GM19351 (cell line): Measurements from ENCODE around the gene LUZP2.

Experiments
- ATAC-seq: cut with Tn5 transposase; IDR thresholded peaks from one replicate; pipeline ENCODE4 v1.9.1; 2021; ENCODE audit warnings: mild to moderate bottlenecking, moderate library complexity; ENCODE audit not compliant: unreplicated experiment

LUZP2 gene

DNA sequence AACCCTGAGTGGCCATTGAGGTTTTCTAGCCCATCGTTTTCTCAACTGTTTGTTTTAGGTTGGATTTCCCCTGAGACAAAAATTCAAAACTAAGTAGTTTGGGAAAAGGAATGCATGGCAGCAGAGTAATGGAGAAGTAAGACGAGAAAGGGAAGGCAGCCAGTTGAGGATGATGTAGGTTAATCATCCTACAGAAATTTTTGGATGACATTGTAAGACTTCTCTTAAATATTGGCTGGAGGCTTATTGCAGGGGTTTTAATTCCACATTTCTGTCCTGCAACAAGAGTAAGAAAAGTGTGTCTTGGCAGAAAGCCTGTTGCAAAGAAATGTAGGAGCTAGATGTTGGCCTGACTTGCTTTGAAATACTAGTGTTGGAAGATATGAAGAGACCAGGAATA, 308.8 kb downstream of the LUZP2 start:
- ATAC-seq = no peak

DNA sequence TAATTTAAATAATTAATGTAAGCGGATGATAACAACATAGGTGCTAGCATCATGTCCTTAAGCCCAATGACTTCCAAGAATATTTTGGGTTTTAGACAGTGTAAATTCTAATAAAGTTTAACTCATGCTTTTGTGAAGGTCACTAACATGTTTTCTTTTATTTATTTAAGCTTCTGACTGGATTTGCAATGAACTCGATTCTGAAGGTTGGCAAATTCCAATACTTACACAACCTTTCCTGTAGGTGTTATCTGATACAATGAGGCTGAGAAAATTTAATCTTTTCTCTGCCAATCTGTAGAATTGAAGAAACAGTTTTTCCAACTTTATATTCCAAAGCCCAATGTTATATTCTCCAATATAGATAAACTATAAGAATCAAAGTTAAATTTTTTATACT, 311.3 kb downstream of the LUZP2 start:
- no peak for ATAC-seq

DNA sequence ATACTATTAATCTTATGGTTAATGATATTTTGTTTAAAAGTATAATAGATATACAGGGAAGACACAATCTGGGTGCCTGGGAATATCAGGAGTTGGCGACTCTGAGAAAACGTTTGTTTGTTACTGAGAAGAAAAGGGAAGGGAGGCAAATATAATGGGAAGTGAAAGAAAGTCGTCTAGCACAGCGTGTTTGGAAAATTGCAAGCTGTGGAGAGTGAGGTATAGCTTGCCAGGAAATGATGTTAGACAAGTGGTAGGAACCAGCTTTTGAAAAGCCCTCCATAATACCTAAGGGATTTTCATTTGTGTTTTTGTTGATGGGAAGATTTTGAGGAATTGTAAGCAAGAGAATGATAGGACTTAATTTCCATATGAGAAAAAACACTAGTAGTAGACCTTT, 322.2 kb downstream of the LUZP2 start:
- no peak for ATAC-seq

DNA sequence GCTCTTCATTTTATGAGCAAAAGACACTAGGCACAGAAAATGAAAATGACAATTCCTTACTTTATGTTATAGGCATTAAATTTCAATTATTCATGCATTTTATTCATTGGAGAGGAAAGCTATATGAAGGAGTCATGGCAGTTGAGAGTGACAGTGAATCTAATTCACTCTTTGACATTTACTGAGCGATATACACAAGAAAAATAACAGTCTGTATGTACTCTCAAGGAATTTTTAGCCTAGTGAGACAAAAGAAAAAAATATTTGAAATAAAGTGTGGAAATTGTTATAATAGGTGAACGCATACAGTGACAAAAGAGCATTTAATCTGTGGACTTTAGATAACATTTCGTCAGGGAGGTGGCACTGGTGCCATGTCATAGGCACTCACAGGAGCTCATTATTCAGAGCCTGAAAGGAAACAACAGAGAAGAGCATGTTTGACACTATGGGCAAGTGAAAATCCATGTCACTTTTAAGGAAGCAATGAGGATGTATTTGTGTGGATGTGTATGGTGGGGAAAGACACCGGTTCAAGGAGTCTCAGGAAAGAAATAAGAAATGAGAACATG, 323.1 kb downstream of the LUZP2 start:
- ATAC-seq = no peak

DNA sequence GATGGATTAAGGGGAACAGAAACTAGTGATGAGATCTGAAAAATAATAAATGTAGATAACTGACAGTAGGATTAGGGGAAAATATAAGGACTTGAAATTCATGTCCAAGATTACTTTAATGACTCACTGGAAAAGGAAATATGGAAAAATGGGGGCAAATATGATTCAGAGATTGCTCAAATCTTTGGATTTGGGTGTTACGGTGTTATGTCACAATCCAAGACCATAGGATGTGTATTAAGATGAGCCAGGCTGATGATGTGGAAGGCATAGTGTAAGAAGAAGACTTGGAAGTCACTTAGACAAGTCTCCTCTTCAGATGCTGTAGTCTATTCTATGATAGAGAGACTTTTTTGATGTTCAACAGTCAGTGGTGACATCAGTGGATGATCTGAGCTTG, 323.7 kb downstream of the LUZP2 start:
- no peak for ATAC-seq

DNA sequence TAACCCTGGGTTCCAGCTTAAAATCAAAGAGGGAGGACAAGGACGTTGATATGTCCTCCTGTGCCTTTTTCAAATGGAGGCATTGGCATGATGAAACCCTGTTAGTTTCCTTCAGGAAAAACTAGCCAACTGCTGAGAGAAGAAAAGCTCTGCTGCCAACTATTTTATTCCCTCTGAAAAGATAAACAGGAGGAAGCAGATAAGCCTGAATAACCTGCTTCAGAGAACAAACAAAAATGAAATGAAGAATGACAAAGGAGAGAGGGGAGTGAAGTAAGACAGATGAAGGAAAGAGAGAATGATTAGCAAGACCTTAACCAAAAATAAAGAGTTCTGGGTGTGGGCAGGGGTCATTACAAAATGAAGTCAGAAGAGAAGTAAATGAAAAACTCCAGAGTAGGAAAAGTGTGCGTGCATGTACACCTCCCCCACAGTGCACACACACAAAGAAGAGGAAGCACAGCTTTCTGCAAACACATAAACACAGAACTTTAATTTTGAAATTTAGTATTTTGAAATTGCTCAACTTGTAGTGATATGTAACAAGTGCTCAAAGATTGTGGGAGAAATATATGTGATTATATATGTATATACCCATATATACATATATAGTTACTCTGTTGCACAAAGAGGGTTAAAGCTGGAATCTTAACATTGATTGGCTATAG, 332.2 kb downstream of the LUZP2 start:
- no peak for ATAC-seq

DNA sequence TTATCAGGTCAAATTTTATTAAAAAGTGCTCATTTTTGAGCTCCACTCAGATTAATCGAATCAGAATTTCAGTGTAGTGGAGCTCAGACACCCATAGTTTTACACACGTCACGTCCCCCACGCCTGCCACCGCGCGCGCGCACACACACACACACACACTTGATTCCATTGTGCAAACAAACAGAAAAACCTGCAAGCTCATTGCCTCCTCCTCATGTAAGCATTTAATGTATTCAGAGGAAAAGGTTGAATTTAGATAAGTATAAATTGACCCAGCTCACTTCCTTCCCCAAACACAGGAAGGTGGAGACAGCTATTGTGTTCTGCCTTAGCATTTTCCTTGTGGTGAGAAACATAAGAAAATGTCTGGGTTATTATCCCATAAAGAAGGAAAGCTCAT, 336.7 kb downstream of the LUZP2 start:
- ATAC-seq = no peak

GRCh38 chr11:24837112-24837511, 340.3 kb downstream of the LUZP2 start:
- ATAC-seq = no peak

- ATAC-seq = no peak
Observed at GRCh38 chr11:24842308-24842707, 345.5 kb downstream of the LUZP2 start.

- ATAC-seq = no peak
Observed at GRCh38 chr11:24844406-24844805, 347.6 kb downstream of the LUZP2 start.

DNA sequence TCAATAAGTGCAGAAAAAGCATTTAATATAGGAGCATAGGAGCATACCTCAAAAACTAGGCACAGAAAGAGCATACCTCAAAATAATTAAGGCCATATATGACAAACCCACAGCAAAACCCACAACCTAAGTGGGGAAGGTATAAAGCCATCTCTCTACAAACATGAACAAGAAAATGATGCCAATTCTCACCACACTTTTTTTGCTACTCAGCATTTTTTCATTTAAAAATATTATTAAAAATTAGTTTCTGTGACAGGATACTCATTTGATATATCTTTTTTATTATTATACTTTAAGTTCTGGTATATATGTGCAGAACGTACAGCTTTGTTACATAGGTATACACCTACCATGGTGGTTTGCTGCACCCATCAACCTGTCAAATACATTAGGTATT, 352.0 kb downstream of the LUZP2 start:
- ATAC-seq = no peak

GRCh38 chr11:24855951-24856350, 359.1 kb downstream of the LUZP2 start:
- no peak for ATAC-seq

DNA sequence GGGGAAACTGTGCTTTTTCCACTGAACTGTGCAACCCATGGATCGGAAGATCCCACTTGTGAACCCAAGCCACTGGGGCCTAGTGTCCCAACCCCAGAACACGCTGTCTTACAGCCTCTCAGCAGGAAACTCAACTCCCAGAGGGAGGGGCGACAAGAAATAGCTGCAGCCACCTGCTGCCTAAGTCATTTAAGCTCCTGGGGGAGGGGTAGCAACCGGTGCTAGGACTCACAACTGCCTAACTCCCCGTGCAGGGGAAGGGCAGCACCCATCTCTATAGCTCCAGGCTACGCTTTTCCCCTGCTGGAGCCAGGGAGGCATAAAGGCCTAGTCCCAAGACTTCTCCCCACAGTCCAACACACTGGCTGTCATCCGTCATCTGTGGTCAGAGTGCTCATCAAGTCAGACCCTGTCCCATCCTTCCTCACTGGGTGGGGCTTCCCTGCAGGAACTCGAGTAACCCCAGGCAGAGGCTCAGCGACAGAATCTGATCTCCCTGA, 363.0 kb downstream of the LUZP2 start:
- no peak for ATAC-seq

DNA sequence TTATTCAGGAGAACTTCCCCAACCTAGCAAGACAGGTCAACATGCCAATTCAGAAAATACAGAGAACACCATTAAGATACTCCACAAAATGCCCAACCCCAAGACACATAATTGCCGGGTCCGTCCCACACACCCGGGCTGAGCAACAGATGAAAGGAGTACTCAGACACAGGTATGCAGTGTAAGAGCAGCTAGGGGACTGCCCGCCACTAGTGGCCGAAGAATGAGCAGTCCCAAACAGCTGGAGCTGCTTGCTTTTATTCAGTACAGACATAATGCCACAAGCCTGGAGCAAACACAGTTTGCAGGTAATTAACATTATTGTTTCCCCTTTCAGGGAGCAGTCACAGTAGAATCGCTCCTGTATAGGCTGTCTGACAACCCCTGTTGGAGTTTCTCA, 364.6 kb downstream of the LUZP2 start:
- ATAC-seq = no peak

DNA sequence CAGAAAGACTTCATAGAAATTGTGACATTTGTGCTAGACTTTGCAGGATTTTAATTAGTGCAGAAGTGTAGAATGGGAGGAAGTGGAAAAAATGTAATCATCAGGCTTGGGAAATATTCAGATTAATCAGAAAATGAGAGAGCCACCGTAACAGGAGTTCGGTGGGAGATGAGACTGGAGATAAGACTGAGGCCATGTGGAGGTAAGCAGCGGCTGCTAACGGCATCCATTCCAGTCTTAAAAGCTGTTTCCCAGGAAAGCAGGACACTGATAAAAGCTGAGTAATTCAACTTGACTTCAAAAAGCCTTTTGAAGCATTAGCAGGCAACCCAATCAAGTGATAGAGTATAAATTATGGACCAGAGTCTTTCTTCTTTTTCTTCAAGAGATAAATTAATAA, 369.9 kb downstream of the LUZP2 start:
- no peak for ATAC-seq

- no peak for ATAC-seq
Observed at GRCh38 chr11:24870048-24870447, 373.2 kb downstream of the LUZP2 start.

DNA sequence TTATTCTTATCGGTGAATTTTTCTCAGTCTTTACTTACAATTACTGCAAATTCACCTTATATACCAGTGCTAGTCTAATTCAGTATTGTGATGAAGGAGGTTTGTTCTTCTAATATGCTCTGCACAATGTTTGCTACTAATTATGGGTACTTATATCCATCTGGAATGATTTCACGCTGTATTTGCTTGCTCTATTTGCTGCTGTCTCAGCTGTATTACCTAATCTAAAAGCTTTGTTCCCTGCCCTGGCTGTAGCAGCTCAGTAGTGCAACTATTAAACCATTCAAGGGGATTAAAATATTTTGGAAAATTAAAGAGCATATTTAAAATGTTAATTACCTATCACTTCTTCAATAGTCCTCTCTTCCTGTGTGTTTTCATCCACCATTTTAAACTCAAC, 375.3 kb downstream of the LUZP2 start:
- no peak for ATAC-seq

- no peak for ATAC-seq
Observed at GRCh38 chr11:24872651-24873311, 375.9 kb downstream of the LUZP2 start.

DNA sequence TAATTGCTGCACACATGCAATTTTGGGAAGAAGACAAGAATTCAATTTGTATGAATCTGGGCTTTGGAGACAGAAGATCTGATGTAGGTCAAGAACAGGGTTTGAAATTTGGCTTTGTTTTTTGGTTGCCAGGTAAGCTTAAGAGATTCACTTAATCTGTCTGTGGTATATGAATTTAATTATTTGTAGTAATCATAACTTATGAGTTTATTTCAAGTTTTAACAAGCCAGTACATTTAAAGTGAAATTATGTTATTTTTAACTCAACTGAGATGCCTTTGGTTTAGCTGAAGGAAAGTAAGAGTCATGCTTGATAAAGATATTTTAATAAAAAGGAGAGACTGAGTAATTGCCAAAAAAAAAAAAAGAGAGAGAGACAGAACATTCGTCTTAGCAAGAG, 384.1 kb downstream of the LUZP2 start:
- no peak for ATAC-seq

GRCh38 chr11:24885580-24886173, 388.8 kb downstream of the LUZP2 start:
- no peak for ATAC-seq

DNA sequence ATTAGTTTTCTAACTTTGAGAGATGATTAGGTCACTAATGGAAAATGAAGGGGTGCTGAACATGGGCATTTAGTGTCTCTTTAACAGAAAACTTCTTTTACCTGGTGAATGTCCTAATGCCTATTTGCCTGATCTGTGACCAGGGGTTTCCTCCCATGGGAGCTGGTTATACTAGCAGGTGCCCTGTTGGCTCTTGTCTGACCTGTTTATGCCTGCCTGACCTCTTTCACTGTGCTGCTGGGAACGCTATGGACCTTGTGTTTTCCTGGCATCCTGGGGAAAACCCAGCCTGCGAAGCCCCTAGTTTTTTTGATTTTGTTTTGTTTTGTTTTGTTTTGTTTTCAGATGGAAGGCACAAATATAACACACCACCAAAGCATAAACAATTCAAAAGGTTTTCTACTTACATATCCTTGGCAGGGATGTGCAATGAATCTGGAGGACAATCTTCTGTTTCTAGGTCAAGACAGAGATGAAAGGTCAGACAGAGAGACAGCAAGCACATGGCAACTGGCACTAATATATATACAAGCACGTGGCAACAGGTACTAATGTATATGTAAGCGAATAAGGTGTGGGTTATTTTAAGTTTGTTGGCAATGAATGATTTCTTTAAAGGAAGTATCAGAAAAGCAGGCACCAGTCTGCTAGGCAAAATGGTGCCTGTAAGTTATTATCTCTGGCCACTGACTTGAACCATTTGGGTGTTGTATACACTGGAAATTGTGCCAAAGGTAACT, 390.2 kb downstream of the LUZP2 start:
- ATAC-seq = no peak
